ENCODE results near the gene ICOSLG.

DNA sequence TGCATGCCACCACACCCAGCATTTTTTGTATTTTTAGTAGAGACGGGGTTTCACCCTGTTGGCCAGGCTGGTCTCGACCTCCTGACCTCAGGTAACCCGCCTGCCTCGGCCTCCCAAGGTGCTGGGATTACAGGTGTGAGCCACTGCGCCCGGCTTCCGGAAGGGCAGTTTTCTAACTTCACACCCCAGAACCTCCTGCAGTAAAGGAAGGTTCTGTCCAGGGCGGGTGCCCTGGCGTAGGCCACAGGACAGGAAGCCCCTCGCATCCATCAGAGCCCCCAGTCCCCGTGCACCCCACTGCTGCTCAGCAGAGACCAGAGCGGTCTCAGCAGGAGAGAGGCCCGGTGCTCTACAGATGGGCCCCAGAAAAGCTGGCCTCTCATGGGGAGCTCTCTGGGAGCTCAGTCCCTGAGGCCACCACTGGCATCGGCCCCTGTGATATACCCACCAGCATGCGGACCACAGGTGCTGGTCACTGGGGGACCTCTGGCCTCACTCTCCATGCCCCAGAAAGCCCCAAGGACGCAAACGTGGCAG is 25.1 kb upstream of the ICOSLG start:
- TF ChIP-seq, protein P1, sequence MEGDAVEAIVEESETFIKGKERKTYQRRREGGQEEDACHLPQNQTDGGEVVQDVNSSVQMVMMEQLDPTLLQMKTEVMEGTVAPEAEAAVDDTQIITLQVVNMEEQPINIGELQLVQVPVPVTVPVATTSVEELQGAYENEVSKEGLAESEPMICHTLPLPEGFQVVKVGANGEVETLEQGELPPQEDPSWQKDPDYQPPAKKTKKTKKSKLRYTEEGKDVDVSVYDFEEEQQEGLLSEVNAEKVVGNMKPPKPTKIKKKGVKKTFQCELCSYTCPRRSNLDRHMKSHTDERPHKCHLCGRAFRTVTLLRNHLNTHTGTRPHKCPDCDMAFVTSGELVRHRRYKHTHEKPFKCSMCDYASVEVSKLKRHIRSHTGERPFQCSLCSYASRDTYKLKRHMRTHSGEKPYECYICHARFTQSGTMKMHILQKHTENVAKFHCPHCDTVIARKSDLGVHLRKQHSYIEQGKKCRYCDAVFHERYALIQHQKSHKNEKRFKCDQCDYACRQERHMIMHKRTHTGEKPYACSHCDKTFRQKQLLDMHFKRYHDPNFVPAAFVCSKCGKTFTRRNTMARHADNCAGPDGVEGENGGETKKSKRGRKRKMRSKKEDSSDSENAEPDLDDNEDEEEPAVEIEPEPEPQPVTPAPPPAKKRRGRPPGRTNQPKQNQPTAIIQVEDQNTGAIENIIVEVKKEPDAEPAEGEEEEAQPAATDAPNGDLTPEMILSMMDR (CRISPR knock-in tag; IDR thresholded peaks at IDR 0.05) = no peak
- TF ChIP-seq, protein P2, sequence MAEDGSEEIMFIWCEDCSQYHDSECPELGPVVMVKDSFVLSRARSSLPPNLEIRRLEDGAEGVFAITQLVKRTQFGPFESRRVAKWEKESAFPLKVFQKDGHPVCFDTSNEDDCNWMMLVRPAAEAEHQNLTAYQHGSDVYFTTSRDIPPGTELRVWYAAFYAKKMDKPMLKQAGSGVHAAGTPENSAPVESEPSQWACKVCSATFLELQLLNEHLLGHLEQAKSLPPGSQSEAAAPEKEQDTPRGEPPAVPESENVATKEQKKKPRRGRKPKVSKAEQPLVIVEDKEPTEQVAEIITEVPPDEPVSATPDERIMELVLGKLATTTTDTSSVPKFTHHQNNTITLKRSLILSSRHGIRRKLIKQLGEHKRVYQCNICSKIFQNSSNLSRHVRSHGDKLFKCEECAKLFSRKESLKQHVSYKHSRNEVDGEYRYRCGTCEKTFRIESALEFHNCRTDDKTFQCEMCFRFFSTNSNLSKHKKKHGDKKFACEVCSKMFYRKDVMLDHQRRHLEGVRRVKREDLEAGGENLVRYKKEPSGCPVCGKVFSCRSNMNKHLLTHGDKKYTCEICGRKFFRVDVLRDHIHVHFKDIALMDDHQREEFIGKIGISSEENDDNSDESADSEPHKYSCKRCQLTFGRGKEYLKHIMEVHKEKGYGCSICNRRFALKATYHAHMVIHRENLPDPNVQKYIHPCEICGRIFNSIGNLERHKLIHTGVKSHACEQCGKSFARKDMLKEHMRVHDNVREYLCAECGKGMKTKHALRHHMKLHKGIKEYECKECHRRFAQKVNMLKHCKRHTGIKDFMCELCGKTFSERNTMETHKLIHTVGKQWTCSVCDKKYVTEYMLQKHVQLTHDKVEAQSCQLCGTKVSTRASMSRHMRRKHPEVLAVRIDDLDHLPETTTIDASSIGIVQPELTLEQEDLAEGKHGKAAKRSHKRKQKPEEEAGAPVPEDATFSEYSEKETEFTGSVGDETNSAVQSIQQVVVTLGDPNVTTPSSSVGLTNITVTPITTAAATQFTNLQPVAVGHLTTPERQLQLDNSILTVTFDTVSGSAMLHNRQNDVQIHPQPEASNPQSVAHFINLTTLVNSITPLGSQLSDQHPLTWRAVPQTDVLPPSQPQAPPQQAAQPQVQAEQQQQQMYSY (CRISPR knock-in tag; IDR thresholded peaks at IDR 0.05) = no peak
- TF ChIP-seq ZNF232 (CRISPR knock-in tag; IDR thresholded peaks at IDR 0.05; ENCODE audit: borderline replicate concordance) (no peak), SP1 (IDR thresholded peaks at IDR 0.05) (no peak), SP1 (CRISPR knock-in tag; IDR thresholded peaks at IDR 0.05) (no peak), ZNF331 (CRISPR knock-in tag; IDR thresholded peaks at IDR 0.05) (no peak), MXI1 (IDR thresholded peaks at IDR 0.05; ENCODE audit: borderline replicate concordance, low read depth, low read length) (no peak), ZNF253 (CRISPR knock-in tag; IDR thresholded peaks at IDR 0.05; ENCODE audit: borderline replicate concordance) (no peak), MYC (CRISPR knock-in tag; IDR thresholded peaks at IDR 0.05; ENCODE audit: borderline replicate concordance) (no peak), HOXA5 (CRISPR knock-in tag; IDR thresholded peaks at IDR 0.05) (no peak), FOXK2 (IDR thresholded peaks at IDR 0.05) (no peak)
- TF ChIP-seq, protein P3, sequence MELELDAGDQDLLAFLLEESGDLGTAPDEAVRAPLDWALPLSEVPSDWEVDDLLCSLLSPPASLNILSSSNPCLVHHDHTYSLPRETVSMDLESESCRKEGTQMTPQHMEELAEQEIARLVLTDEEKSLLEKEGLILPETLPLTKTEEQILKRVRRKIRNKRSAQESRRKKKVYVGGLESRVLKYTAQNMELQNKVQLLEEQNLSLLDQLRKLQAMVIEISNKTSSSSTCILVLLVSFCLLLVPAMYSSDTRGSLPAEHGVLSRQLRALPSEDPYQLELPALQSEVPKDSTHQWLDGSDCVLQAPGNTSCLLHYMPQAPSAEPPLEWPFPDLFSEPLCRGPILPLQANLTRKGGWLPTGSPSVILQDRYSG (CRISPR knock-in tag; IDR thresholded peaks at IDR 0.05) = no peak
- TF ChIP-seq, protein P4, sequence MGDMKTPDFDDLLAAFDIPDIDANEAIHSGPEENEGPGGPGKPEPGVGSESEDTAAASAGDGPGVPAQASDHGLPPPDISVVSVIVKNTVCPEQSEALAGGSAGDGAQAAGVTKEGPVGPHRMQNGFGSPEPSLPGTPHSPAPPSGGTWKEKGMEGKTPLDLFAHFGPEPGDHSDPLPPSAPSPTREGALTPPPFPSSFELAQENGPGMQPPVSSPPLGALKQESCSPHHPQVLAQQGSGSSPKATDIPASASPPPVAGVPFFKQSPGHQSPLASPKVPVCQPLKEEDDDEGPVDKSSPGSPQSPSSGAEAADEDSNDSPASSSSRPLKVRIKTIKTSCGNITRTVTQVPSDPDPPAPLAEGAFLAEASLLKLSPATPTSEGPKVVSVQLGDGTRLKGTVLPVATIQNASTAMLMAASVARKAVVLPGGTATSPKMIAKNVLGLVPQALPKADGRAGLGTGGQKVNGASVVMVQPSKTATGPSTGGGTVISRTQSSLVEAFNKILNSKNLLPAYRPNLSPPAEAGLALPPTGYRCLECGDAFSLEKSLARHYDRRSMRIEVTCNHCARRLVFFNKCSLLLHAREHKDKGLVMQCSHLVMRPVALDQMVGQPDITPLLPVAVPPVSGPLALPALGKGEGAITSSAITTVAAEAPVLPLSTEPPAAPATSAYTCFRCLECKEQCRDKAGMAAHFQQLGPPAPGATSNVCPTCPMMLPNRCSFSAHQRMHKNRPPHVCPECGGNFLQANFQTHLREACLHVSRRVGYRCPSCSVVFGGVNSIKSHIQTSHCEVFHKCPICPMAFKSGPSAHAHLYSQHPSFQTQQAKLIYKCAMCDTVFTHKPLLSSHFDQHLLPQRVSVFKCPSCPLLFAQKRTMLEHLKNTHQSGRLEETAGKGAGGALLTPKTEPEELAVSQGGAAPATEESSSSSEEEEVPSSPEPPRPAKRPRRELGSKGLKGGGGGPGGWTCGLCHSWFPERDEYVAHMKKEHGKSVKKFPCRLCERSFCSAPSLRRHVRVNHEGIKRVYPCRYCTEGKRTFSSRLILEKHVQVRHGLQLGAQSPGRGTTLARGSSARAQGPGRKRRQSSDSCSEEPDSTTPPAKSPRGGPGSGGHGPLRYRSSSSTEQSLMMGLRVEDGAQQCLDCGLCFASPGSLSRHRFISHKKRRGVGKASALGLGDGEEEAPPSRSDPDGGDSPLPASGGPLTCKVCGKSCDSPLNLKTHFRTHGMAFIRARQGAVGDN (CRISPR knock-in tag; IDR thresholded peaks at IDR 0.05) = no peak
- TF ChIP-seq, protein P5, sequence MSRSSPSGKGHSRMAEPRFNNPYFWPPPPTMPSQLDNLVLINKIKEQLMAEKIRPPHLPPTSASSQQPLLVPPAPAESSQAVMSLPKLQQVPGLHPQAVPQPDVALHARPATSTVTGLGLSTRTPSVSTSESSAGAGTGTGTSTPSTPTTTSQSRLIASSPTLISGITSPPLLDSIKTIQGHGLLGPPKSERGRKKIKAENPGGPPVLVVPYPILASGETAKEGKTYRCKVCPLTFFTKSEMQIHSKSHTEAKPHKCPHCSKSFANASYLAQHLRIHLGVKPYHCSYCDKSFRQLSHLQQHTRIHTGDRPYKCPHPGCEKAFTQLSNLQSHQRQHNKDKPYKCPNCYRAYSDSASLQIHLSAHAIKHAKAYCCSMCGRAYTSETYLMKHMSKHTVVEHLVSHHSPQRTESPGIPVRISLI (CRISPR knock-in tag; IDR thresholded peaks at IDR 0.05; ENCODE audit: borderline replicate concordance) = no peak
